Loucy (cell line): ENCODE data around the gene PIGBOS1.
A peak's percentile ranks its signal among the peaks of the same experiment; 100 is the strongest.
"Not testable (repeated sequence)": the region's sequence is repeated elsewhere in the genome, so short reads cannot be mapped to it uniquely, and the experiment has no call there.

Experiments used
- H2AFZ ChIP-seq: fragments of 200-600 bp; sonication (generic); 2 replicates; pipeline ENCODE4 v1.6.0; 2016; ENCODE audit warnings: antibody characterized with exemption, mild to moderate bottlenecking, low read length, moderate library complexity
- H3F3A ChIP-seq: fragments of 200-600 bp; 2 replicates; pipeline ENCODE4 v1.6.0; 2016; ENCODE audit warnings: antibody characterized with exemption, low read depth, mild to moderate bottlenecking
- H3K27me3 ChIP-seq: fragments of 200-600 bp; sonication (generic); 2 replicates; pipeline ENCODE4 v1.6.1; 2014; ENCODE audit warnings: low read length, mild to moderate bottlenecking; ENCODE audit not compliant: insufficient read depth, poor library complexity, severe bottlenecking
- H3K36me3 ChIP-seq: fragments of 200-600 bp; sonication (generic); 2 replicates; pipeline ENCODE4 v1.6.1; 2016; ENCODE audit warnings: low read length; ENCODE audit not compliant: insufficient read depth
- H3K4me1 ChIP-seq: fragments of 200-600 bp; sonication (generic); 2 replicates; pipeline ENCODE4 v1.5.1; 2014; ENCODE audit warnings: low read length, mild to moderate bottlenecking; ENCODE audit not compliant: insufficient read depth, poor library complexity, severe bottlenecking
- H3K4me2 ChIP-seq: fragments of 200-600 bp; sonication (generic); 2 replicates; pipeline ENCODE4 v1.6.0; 2014; ENCODE audit warnings: antibody characterized with exemption, low read length, low read depth, mild to moderate bottlenecking; ENCODE audit not compliant: poor library complexity, severe bottlenecking
- H3K4me3 ChIP-seq: fragments of 200-600 bp; sonication (generic); 2 replicates; pipeline ENCODE4 v1.5.1; 2014; ENCODE audit warnings: low read length, mild to moderate bottlenecking, mixed read lengths; ENCODE audit not compliant: poor library complexity, severe bottlenecking
- H3K79me2 ChIP-seq: fragments of 200-600 bp; sonication (generic); 2 replicates; pipeline ENCODE4 v1.6.1; 2014; ENCODE audit warnings: low read length; ENCODE audit not compliant: insufficient read depth
- H3K9ac ChIP-seq: fragments of 200-600 bp; sonication (generic); 2 replicates; pipeline ENCODE4 v1.6.0; 2014; ENCODE audit warnings: mild to moderate bottlenecking, low read depth, low read length, moderate library complexity; ENCODE audit not compliant: poor library complexity, severe bottlenecking
- H3K9me2 ChIP-seq: fragments of 200-600 bp; sonication (generic); replicated peaks from 2 replicates; pipeline ENCODE4 v1.6.1; 2016; ENCODE audit warnings: low read depth, low read length, mixed read lengths
- H3K9me3 ChIP-seq: fragments of 200-600 bp; sonication (generic); 2 replicates; pipeline ENCODE4 v1.6.1; 2014; ENCODE audit warnings: mild to moderate bottlenecking, antibody characterized with exemption, low read length, low read depth; ENCODE audit not compliant: insufficient read depth
- H4K20me1 ChIP-seq: fragments of 200-600 bp; sonication (generic); 2 replicates; pipeline ENCODE4 v1.6.0; 2014; ENCODE audit warnings: antibody characterized with exemption, low read length, mild to moderate bottlenecking; ENCODE audit not compliant: insufficient read depth, poor library complexity, severe bottlenecking
- EZH2phosphoT487 ChIP-seq: fragments of 200-600 bp; IDR thresholded peaks from 2 replicates; pipeline ENCODE4 v1.6.1; 2018; ENCODE audit warnings: antibody characterized with exemption, mild to moderate bottlenecking, moderate library complexity, borderline replicate concordance
- TF ChIP-seq, protein P1 (sequence below): fragments of 200-600 bp; sonication (generic); conservative IDR thresholded peaks from 2 replicates; pipeline ENCODE4 v1.5.1; 2014; ENCODE audit warnings: mild to moderate bottlenecking, antibody characterized with exemption, low read length

PIGBOS1 gene

DNA sequence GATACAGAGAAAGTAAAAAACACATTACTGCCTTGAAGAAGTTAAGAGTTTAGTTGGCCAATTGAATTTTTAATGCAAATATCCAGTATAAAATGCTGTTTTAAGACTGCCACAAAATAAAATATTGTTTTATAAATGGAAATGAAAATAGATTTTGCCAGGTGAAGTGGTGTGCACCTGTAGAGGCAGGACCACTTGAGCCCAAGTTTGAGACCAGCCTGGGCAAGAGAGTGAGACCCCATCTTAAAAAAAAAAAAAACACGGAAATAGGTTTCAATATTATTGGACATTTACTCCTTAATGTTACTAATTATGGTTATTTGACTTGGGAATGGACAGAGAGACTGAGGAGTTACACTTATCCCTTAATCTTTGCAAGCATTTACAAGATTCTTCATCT, 2.0 kb upstream of the PIGBOS1 start:
- peak overlapping the region; percentile 97 for H3K9ac ChIP-seq
- H3K79me2 ChIP-seq = peaks cover 70% of the 10 kb centered on the region
- H3K36me3 ChIP-seq = no peaks in the 10 kb centered on the region
- H3K4me2 ChIP-seq = peak overlapping the region; percentile 95
- no peaks in the 10 kb centered on the region for H3K9me3 ChIP-seq
- H3K4me1 ChIP-seq = peaks cover 48% of the 10 kb centered on the region
- H2AFZ ChIP-seq = no peak overlapping the region
- TF ChIP-seq EZH2phosphoT487 = no peak
- TF ChIP-seq, protein P1, sequence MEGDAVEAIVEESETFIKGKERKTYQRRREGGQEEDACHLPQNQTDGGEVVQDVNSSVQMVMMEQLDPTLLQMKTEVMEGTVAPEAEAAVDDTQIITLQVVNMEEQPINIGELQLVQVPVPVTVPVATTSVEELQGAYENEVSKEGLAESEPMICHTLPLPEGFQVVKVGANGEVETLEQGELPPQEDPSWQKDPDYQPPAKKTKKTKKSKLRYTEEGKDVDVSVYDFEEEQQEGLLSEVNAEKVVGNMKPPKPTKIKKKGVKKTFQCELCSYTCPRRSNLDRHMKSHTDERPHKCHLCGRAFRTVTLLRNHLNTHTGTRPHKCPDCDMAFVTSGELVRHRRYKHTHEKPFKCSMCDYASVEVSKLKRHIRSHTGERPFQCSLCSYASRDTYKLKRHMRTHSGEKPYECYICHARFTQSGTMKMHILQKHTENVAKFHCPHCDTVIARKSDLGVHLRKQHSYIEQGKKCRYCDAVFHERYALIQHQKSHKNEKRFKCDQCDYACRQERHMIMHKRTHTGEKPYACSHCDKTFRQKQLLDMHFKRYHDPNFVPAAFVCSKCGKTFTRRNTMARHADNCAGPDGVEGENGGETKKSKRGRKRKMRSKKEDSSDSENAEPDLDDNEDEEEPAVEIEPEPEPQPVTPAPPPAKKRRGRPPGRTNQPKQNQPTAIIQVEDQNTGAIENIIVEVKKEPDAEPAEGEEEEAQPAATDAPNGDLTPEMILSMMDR = no peak
- no peaks in the 10 kb centered on the region for H3K27me3 ChIP-seq
- H4K20me1 ChIP-seq = no peaks in the 10 kb centered on the region
- H3K9me2 ChIP-seq = no peaks in the 10 kb centered on the region
- H3K4me3 ChIP-seq = peak overlapping the region; percentile 93
- no peaks in the 10 kb centered on the region for H3F3A ChIP-seq

DNA sequence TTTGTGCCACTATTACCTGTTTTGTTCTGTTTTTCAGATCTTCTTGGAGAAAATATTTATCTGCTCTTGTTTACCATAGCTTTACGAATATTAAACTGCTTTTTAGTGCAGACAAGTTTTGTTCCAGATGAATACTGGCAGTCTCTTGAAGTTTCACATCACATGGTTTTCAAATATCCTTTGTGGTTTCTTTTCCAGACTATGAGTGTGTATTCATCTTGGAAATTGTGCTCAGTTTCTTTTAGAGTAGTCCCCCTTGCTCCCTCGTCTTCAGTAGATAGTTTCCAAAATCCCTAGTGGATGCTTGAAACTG, 1.3 kb upstream of the PIGBOS1 start:
- H3K4me1 ChIP-seq = peaks cover 51% of the 10 kb centered on the region
- peak overlapping the region; percentile 97 for H3K9ac ChIP-seq
- peak overlapping the region; percentile 93 for H3K4me3 ChIP-seq
- H3K9me2 ChIP-seq = no peaks in the 10 kb centered on the region
- no peaks in the 10 kb centered on the region for H3F3A ChIP-seq
- H3K27me3 ChIP-seq = no peaks in the 10 kb centered on the region
- TF ChIP-seq EZH2phosphoT487 = no peak
- TF ChIP-seq, protein P1 = no peak
- no peaks in the 10 kb centered on the region for H3K9me3 ChIP-seq
- peaks cover 74% of the 10 kb centered on the region for H3K79me2 ChIP-seq
- no peaks in the 10 kb centered on the region for H3K36me3 ChIP-seq
- H2AFZ ChIP-seq = peak overlapping the region; percentile 92; the same call in 1 of the 2 replicates
- H3K4me2 ChIP-seq = peak overlapping the region; percentile 95
- no peaks in the 10 kb centered on the region for H4K20me1 ChIP-seq

DNA sequence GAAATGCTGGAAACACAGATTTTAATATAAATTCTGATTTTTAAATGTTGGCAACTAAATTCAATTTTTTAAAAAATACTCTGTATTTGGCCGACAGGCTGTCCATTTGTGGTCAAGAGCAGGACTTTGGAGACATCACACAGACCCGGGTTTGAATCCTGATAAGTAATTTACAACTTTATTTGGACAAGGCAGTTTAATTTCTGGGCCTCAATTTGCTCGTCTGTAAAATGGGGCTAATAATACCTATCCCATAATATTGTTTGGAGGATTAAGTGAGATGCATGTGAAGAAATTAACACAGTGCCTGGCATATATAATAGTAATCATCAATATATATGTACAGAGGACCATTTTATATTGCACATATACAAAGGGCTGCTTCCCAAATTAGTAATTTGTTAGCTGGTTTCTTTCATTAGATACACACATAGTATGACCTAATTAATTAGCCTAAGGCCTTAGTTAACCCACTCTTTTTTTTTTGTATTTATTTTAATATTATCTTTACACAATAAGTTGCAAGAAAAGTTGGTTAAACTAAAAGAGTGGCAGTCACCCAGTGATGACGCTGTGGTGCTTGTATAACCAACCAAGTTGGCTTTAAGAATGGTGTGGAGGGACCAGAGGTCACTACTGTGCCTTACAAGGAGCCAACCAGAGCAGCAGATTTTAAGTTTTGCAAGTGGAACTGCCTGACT, 764 bp upstream of the PIGBOS1 start:
- peak overlapping the region; percentile 97 for H3K9ac ChIP-seq
- peak overlapping the region; percentile 93 for H3K4me3 ChIP-seq
- no peaks in the 10 kb centered on the region for H3K9me3 ChIP-seq
- peak overlapping the region; percentile 95 for H3K4me2 ChIP-seq
- H3K4me1 ChIP-seq = peaks cover 54% of the 10 kb centered on the region
- peak overlapping the region; percentile 92 for H2AFZ ChIP-seq
- peaks cover 77% of the 10 kb centered on the region for H3K79me2 ChIP-seq
- H4K20me1 ChIP-seq = no peaks in the 10 kb centered on the region
- no peaks in the 10 kb centered on the region for H3F3A ChIP-seq
- no peaks in the 10 kb centered on the region for H3K27me3 ChIP-seq
- H3K36me3 ChIP-seq = no peaks in the 10 kb centered on the region
- H3K9me2 ChIP-seq = no peaks in the 10 kb centered on the region
- TF ChIP-seq, protein P1 = no peak
- no peak for TF ChIP-seq EZH2phosphoT487

DNA sequence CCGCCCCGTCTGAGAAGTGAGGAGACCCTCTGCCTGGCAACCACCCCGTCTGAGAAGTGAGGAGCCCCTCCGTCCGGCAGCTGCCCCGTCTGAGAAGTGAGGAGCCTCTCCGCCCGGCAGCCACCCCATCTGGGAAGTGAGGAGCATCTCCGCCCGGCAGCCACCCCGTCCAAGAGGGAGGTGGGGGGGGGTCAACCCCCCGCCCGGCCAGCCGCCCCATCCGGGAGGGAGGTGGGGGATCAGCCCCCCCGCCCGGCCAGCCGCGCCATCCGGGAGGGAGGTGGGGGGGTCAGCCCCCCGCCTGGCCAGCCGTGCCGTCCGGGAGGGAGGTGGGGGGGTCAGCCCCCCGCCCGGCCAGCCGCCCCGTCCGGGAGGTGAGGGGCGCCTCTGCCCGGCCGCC, 16.1 kb downstream of the PIGBOS1 start:
- not testable (repeated sequence) for H3K27me3 ChIP-seq, H3K4me2 ChIP-seq, H3K4me3 ChIP-seq, H3K79me2 ChIP-seq, H3F3A ChIP-seq, H2AFZ ChIP-seq, H4K20me1 ChIP-seq, H3K4me1 ChIP-seq, H3K36me3 ChIP-seq, H3K9me2 ChIP-seq, H3K9ac ChIP-seq, H3K9me3 ChIP-seq
